Hepatocyte (in vitro differentiated cells): ENCODE measurements around the gene TF. TPM values are rescaled to one million over a fixed set of nuclear protein-coding genes. Genes with fewer than 3 reads are reported as not detected.

Source experiments
- DNase-seq: peaks from one replicate; pipeline ENCODE4 v3.0.0-alpha.2; 2016; ENCODE audit warnings: low spot score
- H2AFZ ChIP-seq: fragments of 200-600 bp; sonication (generic); 2 replicates; pipeline ENCODE4 v1.6.0; 2016; ENCODE audit warnings: antibody characterized with exemption, mild to moderate bottlenecking
- H3K27ac ChIP-seq: fragments of 200-600 bp; sonication (generic); 2 replicates; pipeline ENCODE4 v1.5.1; 2016; ENCODE audit warnings: mild to moderate bottlenecking
- H3K27me3 ChIP-seq: fragments of 200-600 bp; sonication (generic); 2 replicates; pipeline ENCODE4 v1.6.1; 2016
- H3K36me3 ChIP-seq: fragments of 200-600 bp; sonication (generic); replicated peaks from 2 replicates; pipeline ENCODE4 v1.5.1; 2016; ENCODE audit warnings: low read depth; ENCODE audit not compliant: insufficient read depth
- H3K4me1 ChIP-seq: fragments of 200-600 bp; sonication (generic); 2 replicates; pipeline ENCODE4 v1.5.1; 2016; ENCODE audit warnings: mild to moderate bottlenecking, moderate library complexity; ENCODE audit not compliant: insufficient read depth
- H3K4me2 ChIP-seq: fragments of 200-600 bp; sonication (generic); 2 replicates; pipeline ENCODE4 v1.6.0; 2016
- H3K4me3 ChIP-seq: fragments of 200-600 bp; sonication (generic); 2 replicates; pipeline ENCODE4 v1.5.1; 2016; ENCODE audit warnings: mild to moderate bottlenecking
- H3K79me2 ChIP-seq: fragments of 200-600 bp; sonication (generic); 2 replicates; pipeline ENCODE4 v1.6.0; 2017; ENCODE audit warnings: mild to moderate bottlenecking
- H3K9me2 ChIP-seq: fragments of 200-600 bp; sonication (generic); replicated peaks from 2 replicates; pipeline ENCODE4 v1.6.0; 2017; ENCODE audit warnings: mild to moderate bottlenecking; ENCODE audit not compliant: insufficient read depth
- H3K9me3 ChIP-seq: fragments of 200-600 bp; sonication (generic); 2 replicates; pipeline ENCODE4 v1.5.1; 2016; ENCODE audit warnings: low read depth, mild to moderate bottlenecking
- H4K20me1 ChIP-seq: fragments of 200-600 bp; sonication (generic); 2 replicates; pipeline ENCODE4 v1.6.0; 2016; ENCODE audit warnings: mild to moderate bottlenecking; ENCODE audit not compliant: insufficient read depth, poor library complexity, severe bottlenecking
- CTCF ChIP-seq: fragments of 200-600 bp; sonication (generic); IDR thresholded peaks from 2 replicates; pipeline ENCODE4 v1.5.1; 2016; ENCODE audit warnings: antibody characterized with exemption, mild to moderate bottlenecking; ENCODE audit not compliant: poor library complexity
- EZH2 ChIP-seq: fragments of 200-600 bp; sonication (generic); IDR thresholded peaks from 2 replicates; pipeline ENCODE4 v1.6.1; 2016; ENCODE audit warnings: antibody characterized with exemption, mild to moderate bottlenecking, borderline replicate concordance
- EZH2phosphoT487 ChIP-seq: fragments of 200-600 bp; sonication (generic); IDR thresholded peaks from one replicate; pipeline ENCODE4 v1.6.1; 2018; ENCODE audit warnings: antibody characterized with exemption, mild to moderate bottlenecking, low read depth, moderate library complexity; ENCODE audit not compliant: unreplicated experiment, severe bottlenecking
- WGBS: methylation state at CpG from one replicate; pipeline ENCODE4 v1.1.6; 2016; ENCODE audit warnings: low lambda C conversion rate; ENCODE audit errors: missing lambda C conversion rate; 5-methylcytosine and 5-hydroxymethylcytosine counted together
- polyA plus RNA-seq: library from polyadenylated mRNA; unstranded; fragments of >200 nt; fragmentation: Nextera tagmentation; extraction: Ambion mirVana; gene quantifications from 2 replicates; pipeline ENCODE4 v1.2.1, GENCODE V29; 2016
- total RNA-seq: library from RNA; depleted of rRNA; stranded (reverse); fragments of >200 nt; gene quantifications from 2 replicates; pipeline ENCODE4 v1.2.3, GENCODE V29; 2014

Gene TF
- total and polyA plus RNA-seq, 2 experiments from 2014 or later = 577 to 642 TPM

GRCh38 chr3:133836497-133837158, 90.4 kb downstream of the TF start:
- Histone ChIP-seq H3K9me3 (no peaks in the 10 kb centered on the region), H3K4me2 (no peak overlapping the region), H3K9me2 (no peaks in the 10 kb centered on the region), H3K36me3 (no peaks in the 10 kb centered on the region), H3K4me1 (no peaks in the 10 kb centered on the region), H3K27me3 (no peaks in the 10 kb centered on the region), H3K4me3 (no peak overlapping the region), H3K27ac (no peak overlapping the region), H2AFZ (no peak overlapping the region), H3K79me2 (no peaks in the 10 kb centered on the region), H4K20me1 (no peaks in the 10 kb centered on the region)
- no peak for DNase-seq
- TF ChIP-seq EZH2 = no peak
- no peak for TF ChIP-seq CTCF
- no peak for TF ChIP-seq EZH2phosphoT487
- 96% methylated on average over 6 of the region's 6 CpGs for WGBS

- Histone ChIP-seq H3K4me3 (no peak overlapping the region), H3K27me3 (no peaks in the 10 kb centered on the region), H3K4me2 (no peak overlapping the region), H3K27ac (no peak overlapping the region), H3K9me2 (no peaks in the 10 kb centered on the region), H3K79me2 (no peaks in the 10 kb centered on the region), H3K4me1 (no peaks in the 10 kb centered on the region), H4K20me1 (no peaks in the 10 kb centered on the region), H3K36me3 (no peaks in the 10 kb centered on the region), H3K9me3 (no peaks in the 10 kb centered on the region), H2AFZ (no peak overlapping the region)
- TF ChIP-seq EZH2 (no peak), EZH2phosphoT487 (no peak), CTCF (no peak)
- 95% methylated on average over 21 of the region's 22 CpGs for WGBS
- DNase-seq = no peak
Observed at GRCh38 chr3:133837487-133838295, 91.5 kb downstream of the TF start.

- TF ChIP-seq EZH2phosphoT487 (no peak), EZH2 (no peak), CTCF (no peak)
- no peaks in the 10 kb centered on the region for H3K79me2 ChIP-seq
- H3K27me3 ChIP-seq = no peaks in the 10 kb centered on the region
- no peak overlapping the region for H3K27ac ChIP-seq
- no peak for DNase-seq
- no peaks in the 10 kb centered on the region for H3K9me2 ChIP-seq
- WGBS = 89% methylated on average over 4 of the region's 4 CpGs
- H3K4me2 ChIP-seq = no peak overlapping the region
- H3K9me3 ChIP-seq = no peaks in the 10 kb centered on the region
- no peaks in the 10 kb centered on the region for H4K20me1 ChIP-seq
- H3K36me3 ChIP-seq = no peaks in the 10 kb centered on the region
- no peak overlapping the region for H2AFZ ChIP-seq
- H3K4me3 ChIP-seq = no peak overlapping the region
- H3K4me1 ChIP-seq = no peaks in the 10 kb centered on the region
Observed at GRCh38 chr3:133838296-133838789, 92.2 kb downstream of the TF start.
